ENCODE measurements around the gene DYNC1I1.

GRCh38 chr7:95933618-95934017, 161.3 kb downstream of the DYNC1I1 start:
- no peak for TF ChIP-seq CTCF (IDR thresholded peaks at IDR 0.05)
- no peak for TF ChIP-seq POLR2A (IDR thresholded peaks at IDR 0.05)
